PFSK-1 (cell line): ENCODE results near the gene DLST.

Source experiments
- FOXP2 ChIP-seq: optimal IDR thresholded peaks from 2 replicates; pipeline ENCODE3; 2011; ENCODE audit warnings: borderline replicate concordance, control low read depth, inconsistent platforms; ENCODE audit not compliant: insufficient read depth; ENCODE audit errors: extremely low read length, extremely low read depth
- POLR2AphosphoS5 ChIP-seq: IDR thresholded peaks from 2 replicates; pipeline ENCODE4 v1.6.1; 2012; ENCODE audit warnings: low read depth, mild to moderate bottlenecking, control low read depth, low read length, moderate library complexity
- SIN3A ChIP-seq: IDR thresholded peaks from 2 replicates; pipeline ENCODE4 v1.6.1; 2012; ENCODE audit warnings: mild to moderate bottlenecking, low read length, moderate library complexity, borderline replicate concordance; ENCODE audit not compliant: insufficient read depth
- TAF1 ChIP-seq: IDR thresholded peaks from 2 replicates; pipeline ENCODE4 v1.6.1; 2012; ENCODE audit warnings: low read length, control low read depth, borderline replicate concordance; ENCODE audit not compliant: insufficient read depth
- TF ChIP-seq, protein P1 (sequence below), 2 experiments: IDR thresholded peaks; 2 replicates each; pipeline versions ENCODE4 v1.6.1 to v1.8.0; 2011 to 2012; ENCODE audit warnings: low read depth in 2 of 2, low read length in 2 of 2, control low read depth in 1 of 2, inconsistent platforms in 1 of 2, mild to moderate bottlenecking in 1 of 2, moderate library complexity in 1 of 2; ENCODE audit not compliant: insufficient read depth in 1 of 2

DLST gene

DNA sequence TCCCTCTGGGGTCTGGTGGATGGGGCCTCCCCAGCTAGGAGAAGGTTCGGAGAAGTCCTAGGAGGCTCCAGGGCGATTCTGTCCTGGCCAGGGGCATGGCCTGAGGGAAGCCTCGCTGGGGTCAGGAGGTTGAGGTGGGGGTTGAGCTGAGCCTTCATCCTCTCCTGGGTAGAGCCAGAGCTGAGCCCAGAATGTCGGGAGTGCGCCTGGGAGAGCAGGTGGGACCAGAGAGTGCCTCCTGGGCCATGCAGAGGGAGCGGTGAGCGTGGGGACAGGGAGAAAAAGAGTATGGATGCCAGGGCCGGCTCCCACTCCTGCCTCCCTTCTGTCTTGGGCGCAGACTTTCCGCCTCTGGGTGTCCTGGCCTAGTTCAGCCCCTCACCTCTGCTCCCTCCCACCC is 28.2 kb downstream of the DLST start:
- TF ChIP-seq FOXP2 (no peak), TAF1 (no peak), POLR2AphosphoS5 (no peak), SIN3A (no peak)
- TF ChIP-seq, protein P1, sequence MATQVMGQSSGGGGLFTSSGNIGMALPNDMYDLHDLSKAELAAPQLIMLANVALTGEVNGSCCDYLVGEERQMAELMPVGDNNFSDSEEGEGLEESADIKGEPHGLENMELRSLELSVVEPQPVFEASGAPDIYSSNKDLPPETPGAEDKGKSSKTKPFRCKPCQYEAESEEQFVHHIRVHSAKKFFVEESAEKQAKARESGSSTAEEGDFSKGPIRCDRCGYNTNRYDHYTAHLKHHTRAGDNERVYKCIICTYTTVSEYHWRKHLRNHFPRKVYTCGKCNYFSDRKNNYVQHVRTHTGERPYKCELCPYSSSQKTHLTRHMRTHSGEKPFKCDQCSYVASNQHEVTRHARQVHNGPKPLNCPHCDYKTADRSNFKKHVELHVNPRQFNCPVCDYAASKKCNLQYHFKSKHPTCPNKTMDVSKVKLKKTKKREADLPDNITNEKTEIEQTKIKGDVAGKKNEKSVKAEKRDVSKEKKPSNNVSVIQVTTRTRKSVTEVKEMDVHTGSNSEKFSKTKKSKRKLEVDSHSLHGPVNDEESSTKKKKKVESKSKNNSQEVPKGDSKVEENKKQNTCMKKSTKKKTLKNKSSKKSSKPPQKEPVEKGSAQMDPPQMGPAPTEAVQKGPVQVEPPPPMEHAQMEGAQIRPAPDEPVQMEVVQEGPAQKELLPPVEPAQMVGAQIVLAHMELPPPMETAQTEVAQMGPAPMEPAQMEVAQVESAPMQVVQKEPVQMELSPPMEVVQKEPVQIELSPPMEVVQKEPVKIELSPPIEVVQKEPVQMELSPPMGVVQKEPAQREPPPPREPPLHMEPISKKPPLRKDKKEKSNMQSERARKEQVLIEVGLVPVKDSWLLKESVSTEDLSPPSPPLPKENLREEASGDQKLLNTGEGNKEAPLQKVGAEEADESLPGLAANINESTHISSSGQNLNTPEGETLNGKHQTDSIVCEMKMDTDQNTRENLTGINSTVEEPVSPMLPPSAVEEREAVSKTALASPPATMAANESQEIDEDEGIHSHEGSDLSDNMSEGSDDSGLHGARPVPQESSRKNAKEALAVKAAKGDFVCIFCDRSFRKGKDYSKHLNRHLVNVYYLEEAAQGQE (IDR thresholded peaks at IDR 0.05; ENCODE audit: insufficient read depth in 1 of 2, low read depth in 2 of 2, low read length in 2 of 2) = no peak

DNA sequence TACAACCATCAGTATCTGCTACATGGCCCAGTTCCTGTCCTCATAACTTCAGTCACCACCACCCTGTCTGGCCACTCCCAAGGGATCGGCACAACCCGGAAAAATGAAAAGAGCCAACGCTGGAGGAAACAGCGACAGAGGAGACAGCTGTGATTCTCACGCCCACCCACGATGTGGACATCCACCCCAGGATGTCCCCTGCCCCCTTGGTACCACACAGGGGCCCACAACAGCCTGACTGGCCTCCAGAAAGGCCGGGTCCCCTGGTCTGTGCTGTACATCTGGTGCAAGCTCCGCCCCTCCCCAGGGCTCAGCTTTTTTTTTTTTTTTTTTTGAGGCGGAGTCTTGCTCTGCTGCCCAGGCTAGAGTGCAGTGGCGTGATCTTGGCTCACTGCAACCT is 28.8 kb downstream of the DLST start:
- no peak for TF ChIP-seq POLR2AphosphoS5
- no peak for TF ChIP-seq TAF1
- TF ChIP-seq SIN3A = no peak
- TF ChIP-seq FOXP2 = no peak
- TF ChIP-seq, protein P1 (IDR thresholded peaks at IDR 0.05; ENCODE audit: insufficient read depth in 1 of 2, low read depth in 2 of 2, low read length in 2 of 2) = no peak

DNA sequence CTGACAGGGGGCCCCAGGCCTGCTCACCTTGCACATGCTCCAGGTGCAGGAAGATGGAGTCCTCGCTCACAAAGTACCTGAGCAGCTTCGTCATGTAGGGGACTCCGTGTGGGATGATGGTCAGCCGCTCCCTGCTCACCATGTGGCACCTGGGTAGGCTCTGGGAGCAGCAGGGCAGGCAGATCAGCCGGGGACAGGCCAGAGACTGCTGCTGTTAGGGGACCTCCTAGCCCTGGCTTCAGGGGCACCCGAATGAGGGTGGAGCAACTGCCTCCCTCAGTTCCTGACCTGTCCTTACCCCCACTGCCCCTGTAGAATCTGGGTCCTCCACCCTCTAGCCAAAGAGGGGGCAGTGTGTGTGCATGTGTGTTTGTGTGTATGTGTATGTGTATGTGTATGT is 29.5 kb downstream of the DLST start:
- no peak for TF ChIP-seq TAF1
- TF ChIP-seq FOXP2 = no peak
- no peak for TF ChIP-seq POLR2AphosphoS5
- TF ChIP-seq SIN3A = no peak
- TF ChIP-seq, protein P1 (IDR thresholded peaks at IDR 0.05; ENCODE audit: insufficient read depth in 1 of 2, low read depth in 2 of 2, low read length in 2 of 2) = no peak

DNA sequence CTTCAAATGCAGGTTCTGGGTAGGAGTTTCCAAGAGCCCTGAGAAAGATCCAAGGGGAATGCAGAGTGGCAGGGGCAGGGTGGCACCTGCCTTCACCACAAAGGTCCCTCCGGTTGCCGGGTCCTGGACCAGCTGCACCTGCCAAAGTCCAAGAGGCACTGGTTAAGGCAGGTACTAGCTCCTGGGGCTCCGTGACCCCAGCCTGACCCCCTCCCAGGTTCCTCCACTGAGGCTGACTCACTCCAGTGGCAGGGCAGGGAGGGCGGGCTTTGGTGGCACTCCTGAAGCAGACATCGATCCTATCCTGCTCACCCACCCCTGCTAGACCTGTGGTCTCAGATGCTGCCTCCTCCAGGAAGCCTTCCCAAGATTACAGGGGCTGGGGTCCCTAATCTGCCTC is 30.0 kb downstream of the DLST start:
- TF ChIP-seq TAF1 (no peak), SIN3A (no peak), POLR2AphosphoS5 (no peak), FOXP2 (no peak)
- TF ChIP-seq, protein P1 (IDR thresholded peaks at IDR 0.05; ENCODE audit: insufficient read depth in 1 of 2, low read depth in 2 of 2, low read length in 2 of 2) = no peak

DNA sequence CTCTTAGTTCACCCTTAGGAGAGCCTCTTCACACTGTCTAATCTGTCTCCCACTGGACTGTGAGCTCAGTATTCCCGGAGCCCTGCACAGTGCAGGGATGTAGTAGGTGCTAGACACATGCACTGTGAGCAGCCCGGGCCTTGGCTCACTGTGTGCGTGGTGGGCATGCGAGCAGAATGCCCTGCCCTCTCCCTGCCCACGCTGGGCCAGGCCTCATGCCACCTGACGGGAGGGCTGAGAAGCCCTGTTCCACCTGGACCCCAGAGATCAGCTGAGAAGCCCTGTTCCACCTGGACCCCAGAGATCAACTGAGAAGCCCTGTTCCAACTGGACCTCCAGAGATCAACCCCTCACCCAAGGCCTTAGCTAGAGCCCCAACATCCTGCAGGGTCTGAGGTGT is 30.4 kb downstream of the DLST start:
- TF ChIP-seq TAF1 (no peak), POLR2AphosphoS5 (no peak), SIN3A (no peak), FOXP2 (no peak)
- TF ChIP-seq, protein P1 (IDR thresholded peaks at IDR 0.05; ENCODE audit: insufficient read depth in 1 of 2, low read depth in 2 of 2, low read length in 2 of 2) = no peak
